Ecto neural progenitor cell (in vitro differentiated cells): ENCODE results near the gene ABL2.
"Not testable (repeated sequence)": the region's sequence is repeated elsewhere in the genome, so short reads cannot be mapped to it uniquely, and the experiment has no call there.

ENCODE experiments used
- DNase-seq: peaks from one replicate; pipeline ENCODE4 v3.0.0-alpha.2; 2018; ENCODE audit warnings: low spot score

Gene ABL2

DNA sequence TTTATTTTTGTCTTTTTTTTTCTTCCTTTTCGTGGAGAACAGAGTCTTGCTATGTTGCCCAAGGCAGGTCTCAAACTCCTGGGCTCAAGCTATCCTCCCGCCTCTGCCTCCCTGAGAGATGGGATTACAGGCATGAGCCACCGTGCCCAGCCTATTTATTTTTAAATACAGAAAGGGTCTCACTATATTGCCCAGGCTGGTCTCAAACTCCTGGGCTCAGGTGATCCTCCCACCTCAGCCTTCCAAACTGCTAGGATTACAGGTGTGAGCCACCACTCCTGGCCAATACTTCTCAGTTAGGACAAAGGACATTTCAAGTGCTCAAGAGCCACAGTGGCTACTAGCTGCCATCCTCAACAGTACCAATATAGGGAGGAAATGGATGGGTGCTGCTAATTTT, 16.2 kb downstream of the ABL2 start:
- DNase-seq = not testable (repeated sequence)

GRCh38 chr1:179208681-179209477, 20.6 kb downstream of the ABL2 start:
- no peak for DNase-seq

DNA sequence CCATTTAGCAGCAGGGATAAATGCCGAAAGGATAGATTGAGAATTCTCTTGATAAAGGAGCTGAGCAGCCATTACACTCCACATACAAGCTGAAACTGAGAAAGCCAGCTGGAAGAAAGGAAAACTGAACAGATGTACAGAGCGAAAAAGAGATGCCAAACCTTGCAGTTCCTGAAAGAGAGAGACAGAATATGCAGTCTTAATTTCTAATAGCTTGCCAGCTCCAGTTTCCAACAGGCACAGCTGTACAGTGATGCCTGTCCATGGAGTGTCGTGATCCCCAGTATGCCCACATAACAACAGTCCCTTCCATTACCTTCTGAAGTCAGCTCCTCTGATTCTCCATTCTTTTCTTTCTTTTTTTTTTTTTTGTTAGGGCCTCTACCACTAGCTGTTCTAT, 22.7 kb downstream of the ABL2 start:
- no peak for DNase-seq

DNA sequence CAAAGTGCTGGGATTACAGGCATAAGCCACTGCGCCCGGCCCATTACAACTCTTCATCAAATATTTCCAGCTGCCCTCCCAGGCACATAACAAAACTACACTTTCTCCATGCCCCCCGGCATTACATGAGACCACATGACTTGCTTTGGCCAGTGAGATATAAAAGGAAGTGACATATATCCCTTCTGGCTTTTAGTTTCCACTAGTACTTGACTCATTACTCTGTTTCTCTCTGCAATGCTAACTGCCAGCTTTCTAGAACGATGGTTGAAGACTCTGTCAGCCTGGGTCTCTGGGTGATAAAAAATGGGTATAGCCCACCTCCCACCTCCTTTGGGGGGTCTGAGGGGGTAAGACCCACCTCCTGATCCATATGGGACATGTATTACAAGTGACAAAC, 24.2 kb downstream of the ABL2 start:
- DNase-seq = no peak

GRCh38 chr1:179202161-179202560, 27.3 kb downstream of the ABL2 start:
- DNase-seq = no peak

DNA sequence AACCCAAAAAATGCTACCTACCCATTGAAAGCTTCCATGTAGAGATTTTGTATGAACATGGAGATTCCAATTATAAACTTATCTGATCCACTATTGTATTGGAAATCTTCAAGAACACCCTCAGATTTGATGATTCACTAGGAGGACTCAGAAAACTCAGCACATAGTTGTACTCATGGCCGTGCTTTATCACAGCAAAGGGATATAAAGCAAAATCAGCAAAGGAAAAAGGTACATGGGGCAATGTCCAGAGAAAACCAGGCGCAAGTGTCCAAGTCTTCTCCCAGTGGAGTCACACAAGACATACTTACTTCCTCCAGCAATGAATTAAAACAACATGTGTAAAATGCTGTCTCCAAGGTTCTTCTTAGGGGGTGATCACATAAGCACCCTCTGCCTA, 28.9 kb downstream of the ABL2 start:
- no peak for DNase-seq

GRCh38 chr1:179197690-179198297, 31.7 kb downstream of the ABL2 start:
- no peak for DNase-seq

- DNase-seq = not testable (repeated sequence)
These were observed 33.6 kb downstream of the ABL2 start for GRCh38 chr1:179195857-179196256.

GRCh38 chr1:179195376-179195775, 34.1 kb downstream of the ABL2 start:
- no peak for DNase-seq

DNA sequence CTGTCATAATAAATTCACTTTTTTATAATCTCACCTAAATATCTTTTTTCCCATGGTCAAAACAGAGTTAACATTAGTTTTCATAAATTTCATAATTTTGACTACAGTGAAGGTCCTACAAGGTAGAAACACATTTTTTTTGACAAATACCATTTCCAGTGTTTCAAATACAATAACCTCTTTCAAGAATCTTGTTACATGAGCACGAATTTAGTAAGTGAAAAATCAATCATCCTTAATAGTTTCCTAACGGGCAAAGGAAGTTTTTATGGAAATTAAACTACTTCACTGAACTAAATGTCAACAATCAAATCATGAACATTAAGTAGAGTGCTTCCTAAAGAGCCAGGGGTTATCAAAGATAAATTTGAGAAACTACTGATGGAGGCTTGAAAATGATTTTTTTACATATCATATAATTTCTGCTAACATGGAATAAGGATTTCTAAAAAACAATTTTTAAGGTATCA, 35.4 kb downstream of the ABL2 start:
- DNase-seq = no peak

DNA sequence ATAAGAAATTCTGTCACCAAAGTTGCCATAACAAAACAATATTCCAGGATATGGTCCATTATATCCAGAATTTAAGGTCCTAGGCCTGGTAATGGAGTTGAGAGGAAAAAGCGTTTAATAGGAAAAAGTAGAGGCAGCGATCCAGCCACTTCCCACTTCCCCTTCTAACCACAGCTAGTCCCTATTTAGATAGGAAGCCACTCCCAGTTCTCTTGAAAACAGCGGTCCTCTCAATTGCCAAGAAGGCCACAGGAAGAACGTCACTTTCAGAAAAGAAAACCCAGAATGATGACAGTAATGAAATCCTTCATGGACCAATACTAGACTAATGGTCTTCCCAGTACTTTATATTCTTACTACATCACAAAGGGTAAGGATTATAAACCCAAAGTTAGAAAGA, 38.6 kb downstream of the ABL2 start:
- DNase-seq = no peak

- DNase-seq = no peak
These were observed 41.6 kb downstream of the ABL2 start for GRCh38 chr1:179187735-179188471.

- DNase-seq = no peak
These were observed 42.4 kb downstream of the ABL2 start for GRCh38 chr1:179187043-179187442.

DNA sequence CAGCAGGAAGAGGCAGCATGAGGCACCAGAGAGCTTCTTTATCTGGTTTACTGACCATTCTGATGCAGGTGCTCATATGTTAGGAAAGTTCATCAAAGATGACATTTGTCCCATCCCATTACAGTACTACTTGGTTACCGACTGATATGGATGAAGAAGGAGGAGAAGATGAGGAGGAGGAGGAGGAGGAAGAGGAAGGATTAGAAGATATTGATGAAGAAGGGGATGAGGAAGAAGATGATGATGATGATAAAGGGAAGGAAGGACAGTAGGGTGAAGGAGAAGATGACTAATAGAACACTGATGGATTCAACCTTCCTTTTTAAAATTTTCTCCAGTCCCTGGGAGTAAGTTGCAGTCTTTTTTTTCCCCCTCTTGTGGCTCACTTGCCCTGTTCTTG, 45.1 kb downstream of the ABL2 start:
- DNase-seq = no peak

DNA sequence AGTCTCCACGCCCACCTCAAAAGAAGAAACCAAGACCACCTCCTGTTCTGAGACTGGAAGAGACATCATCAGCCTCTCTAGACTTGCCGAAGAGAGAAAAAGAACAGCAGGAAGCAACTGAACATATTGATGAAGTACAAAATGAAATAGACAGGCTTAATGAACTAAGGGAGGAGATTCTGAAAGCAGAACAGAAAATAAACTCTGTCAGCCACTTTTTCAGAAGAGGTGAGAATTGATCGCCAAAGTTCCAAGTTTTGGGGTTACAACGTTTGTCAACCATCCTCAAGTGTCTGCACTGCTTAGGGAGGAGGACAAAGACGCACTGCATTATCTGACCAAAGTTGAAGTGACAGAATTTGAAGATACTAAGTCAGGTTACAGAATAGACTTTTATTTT, 45.6 kb downstream of the ABL2 start:
- DNase-seq = no peak

- no peak for DNase-seq
These were observed 50.5 kb downstream of the ABL2 start for GRCh38 chr1:179178950-179179349.

GRCh38 chr1:179178183-179178582, 51.3 kb downstream of the ABL2 start:
- DNase-seq = no peak

DNA sequence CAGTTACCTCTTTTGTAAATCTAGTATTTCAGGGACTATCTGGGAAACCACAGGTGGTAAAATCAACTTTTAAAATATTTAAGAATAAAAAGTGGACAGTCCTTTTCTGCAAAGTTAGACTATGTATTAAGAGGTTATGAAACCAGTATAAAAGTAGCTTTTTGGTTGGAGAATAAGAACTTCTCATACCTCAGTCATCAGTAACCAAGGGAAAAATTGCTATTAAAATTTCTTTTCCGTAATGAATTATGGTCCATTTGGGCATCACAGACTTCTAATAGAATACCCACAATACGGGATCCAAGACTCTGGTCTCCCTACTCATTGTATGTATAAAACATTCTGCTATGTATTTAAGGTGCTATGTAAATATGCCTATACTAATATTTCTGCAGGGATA, 51.9 kb downstream of the ABL2 start:
- no peak for DNase-seq

GRCh38 chr1:179177182-179177581, 52.3 kb downstream of the ABL2 start:
- no peak for DNase-seq

GRCh38 chr1:179175011-179175841, 54.3 kb downstream of the ABL2 start:
- DNase-seq = no peak

GRCh38 chr1:179170468-179170770, 59.1 kb downstream of the ABL2 start:
- not testable (repeated sequence) for DNase-seq
